WTC11 (cell line): ENCODE data around the gene FAM53A. TPM values are rescaled to one million over a fixed set of nuclear protein-coding genes. Genes with fewer than 3 reads are reported as not detected.

Experiments
- ATAC-seq: fragments of 200-7000 bp; cut with Tn5 transposase; 2 replicates; pipeline ENCODE4 v1.10.0; 2021; ENCODE audit warnings: mild to moderate bottlenecking, moderate library complexity
- CTCF ChIA-PET: fragments of 300-600 bp; sonication (Branson Sonifier 250); formaldehyde crosslinking; loops from one replicate; lab custom pipeline; 2021; ENCODE audit warnings: antibody characterized with exemption; lab: Charles Lee
- POLR2A ChIA-PET: fragments of 350-600 bp; sonication (Branson Sonifier 250); formaldehyde crosslinking; loops from one replicate; lab custom pipeline; 2021; ENCODE audit warnings: antibody characterized with exemption; lab: Charles Lee
- DNase-seq: peaks from one replicate; pipeline ENCODE4 v3.0.0; 2021; ENCODE audit warnings: low spot score
- H3K27ac Mint-ChIP-seq: 2 replicates; pipeline ENCODE4 v1.8.0; 2021; ENCODE audit warnings: mixed read lengths
- H3K27me3 Mint-ChIP-seq: 2 replicates; pipeline ENCODE4 v1.8.0; 2021; ENCODE audit warnings: low read depth, mild to moderate bottlenecking, moderate library complexity, mixed read lengths
- H3K36me3 Mint-ChIP-seq: 2 replicates; pipeline ENCODE4 v1.8.0; 2021; ENCODE audit warnings: mixed read lengths
- H3K4me1 Mint-ChIP-seq: 2 replicates; pipeline ENCODE4 v1.8.0; 2022; ENCODE audit warnings: mixed read lengths
- H3K4me3 Mint-ChIP-seq: 2 replicates; pipeline ENCODE4 v1.8.0; 2021; ENCODE audit warnings: mild to moderate bottlenecking, moderate library complexity, mixed read lengths
- H3K9me3 Mint-ChIP-seq: 2 replicates; pipeline ENCODE4 v1.8.0; 2021; ENCODE audit warnings: mixed read lengths
- FOXJ3 ChIP-seq: sonication (generic); formaldehyde crosslinking; IDR thresholded peaks from 2 replicates; pipeline ENCODE4 v1.9.0; 2021; ENCODE audit warnings: missing genetic modification reagents, mild to moderate bottlenecking, borderline replicate concordance
- FOXK1 ChIP-seq: sonication (generic); formaldehyde crosslinking; IDR thresholded peaks from 2 replicates; pipeline ENCODE4 v1.8.0; 2022; ENCODE audit warnings: mild to moderate bottlenecking, moderate library complexity, missing genetic modification reagents
- FOXP1 ChIP-seq: sonication (generic); formaldehyde crosslinking; IDR thresholded peaks from 2 replicates; pipeline ENCODE4 v1.8.0; 2022; ENCODE audit warnings: missing genetic modification reagents, mild to moderate bottlenecking, moderate library complexity, borderline replicate concordance
- GTF2I ChIP-seq: fragments of 250-450 bp; sonication (Bioruptor Pico); conservative IDR thresholded peaks from 2 replicates; pipeline ENCODE4 v1.4.0; 2021; ENCODE audit warnings: mild to moderate bottlenecking
- JUN ChIP-seq: sonication (generic); formaldehyde crosslinking; IDR thresholded peaks from 2 replicates; pipeline ENCODE4 v1.8.0; 2023; ENCODE audit warnings: mild to moderate bottlenecking, missing genetic modification reagents
- MXD4 ChIP-seq: fragments of 250-450 bp; sonication (Bioruptor Pico); IDR thresholded peaks from 2 replicates; pipeline ENCODE4 v1.8.0; 2021; ENCODE audit warnings: mild to moderate bottlenecking, moderate library complexity, borderline replicate concordance
- NFE2L1 ChIP-seq: sonication (generic); formaldehyde crosslinking; IDR thresholded peaks from 2 replicates; pipeline ENCODE4 v1.8.1; 2023; ENCODE audit warnings: missing genetic modification reagents
- NR2C2 ChIP-seq: sonication (generic); formaldehyde crosslinking; IDR thresholded peaks from 2 replicates; pipeline ENCODE4 v1.8.0; 2022; ENCODE audit warnings: mild to moderate bottlenecking, missing genetic modification reagents
- PREB ChIP-seq: sonication (generic); formaldehyde crosslinking; IDR thresholded peaks from 2 replicates; pipeline ENCODE4 v1.8.1; 2022; ENCODE audit warnings: mild to moderate bottlenecking, missing genetic modification reagents, moderate library complexity, borderline replicate concordance
- PRRX2 ChIP-seq: fragments of 250-450 bp; sonication (Bioruptor Pico); IDR thresholded peaks from 2 replicates; pipeline ENCODE4 v1.8.0; 2021; ENCODE audit warnings: mild to moderate bottlenecking
- RELA ChIP-seq: sonication (generic); formaldehyde crosslinking; IDR thresholded peaks from 2 replicates; pipeline ENCODE4 v1.8.1; 2022; ENCODE audit warnings: missing genetic modification reagents, mild to moderate bottlenecking, borderline replicate concordance
- RORB ChIP-seq: fragments of 250-450 bp; sonication (Bioruptor Pico); IDR thresholded peaks from 2 replicates; pipeline ENCODE4 v1.9.0; 2021; ENCODE audit warnings: mild to moderate bottlenecking
- TEAD1 ChIP-seq: sonication (generic); formaldehyde crosslinking; IDR thresholded peaks from 2 replicates; pipeline ENCODE4 v1.8.0; 2022; ENCODE audit warnings: mild to moderate bottlenecking, missing genetic modification reagents
- TP53 ChIP-seq: sonication (generic); formaldehyde crosslinking; IDR thresholded peaks from 2 replicates; pipeline ENCODE4 v1.8.1; 2023; ENCODE audit warnings: mild to moderate bottlenecking, missing genetic modification reagents
- ZBTB21 ChIP-seq: sonication (generic); formaldehyde crosslinking; IDR thresholded peaks from 2 replicates; pipeline ENCODE4 v1.8.1; 2023; ENCODE audit warnings: mild to moderate bottlenecking, missing genetic modification reagents, borderline replicate concordance
- ZNF263 ChIP-seq: sonication (generic); formaldehyde crosslinking; IDR thresholded peaks from 2 replicates; pipeline ENCODE4 v1.8.1; 2022; ENCODE audit warnings: low read depth, mild to moderate bottlenecking, moderate library complexity, missing genetic modification reagents
- ZNF425 ChIP-seq: fragments of 250-450 bp; sonication (Bioruptor Pico); conservative IDR thresholded peaks from 2 replicates; pipeline ENCODE4 v1.9.0; 2021; ENCODE audit warnings: mild to moderate bottlenecking
- total RNA-seq: library from RNA; stranded (reverse); gene quantifications from 3 replicates; pipeline ENCODE4 v1.2.3, GENCODE V29; 2021
- TF ChIP-seq, protein P1 (sequence below): sonication (generic); formaldehyde crosslinking; IDR thresholded peaks from 2 replicates; pipeline ENCODE4 v1.8.1; 2023; ENCODE audit warnings: mild to moderate bottlenecking, missing genetic modification reagents
- TF ChIP-seq, protein P2 (sequence below): sonication (generic); formaldehyde crosslinking; IDR thresholded peaks from 2 replicates; pipeline ENCODE4 v1.8.1; 2023; ENCODE audit warnings: mild to moderate bottlenecking, missing genetic modification reagents
- TF ChIP-seq, protein P3 (sequence below): sonication (generic); formaldehyde crosslinking; conservative IDR thresholded peaks from 2 replicates; pipeline ENCODE4 v1.8.1; 2023; ENCODE audit warnings: mild to moderate bottlenecking, low read depth, missing genetic modification reagents, moderate library complexity
- TF ChIP-seq, protein P4 (sequence below): fragments of 250-450 bp; sonication (Bioruptor Pico); IDR thresholded peaks from 2 replicates; pipeline ENCODE4 v1.9.0; 2021; ENCODE audit warnings: mild to moderate bottlenecking
- TF ChIP-seq, protein P5 (sequence below): sonication (generic); formaldehyde crosslinking; IDR thresholded peaks from 2 replicates; pipeline ENCODE4 v1.8.0; 2022; ENCODE audit warnings: missing genetic modification reagents

FAM53A gene
- total RNA-seq, 1 experiment from 2014 or later = 2.9 TPM

DNA sequence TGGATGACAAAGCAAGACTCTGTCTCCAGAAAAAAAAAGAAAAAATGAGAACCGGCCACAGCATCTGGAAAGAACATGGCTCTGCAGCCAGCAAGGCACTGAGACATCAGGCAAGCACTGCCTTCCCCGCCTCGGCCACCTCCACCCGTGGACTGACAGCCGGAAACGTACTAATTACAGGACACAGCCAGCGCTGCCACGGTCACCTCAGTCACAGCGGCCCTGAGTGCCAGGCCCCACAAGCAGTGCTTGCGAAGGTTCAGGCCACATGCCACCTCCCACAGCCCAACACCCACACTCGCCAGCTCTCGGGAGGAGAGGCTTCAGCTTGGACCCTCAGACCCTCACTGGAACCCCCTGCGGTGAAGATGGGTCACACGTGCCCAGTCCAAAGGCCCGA lies 16.8 kb downstream of the FAM53A start (continued):
- TF ChIP-seq PRRX2 (CRISPR knock-in tag) (no peak), ZBTB21 (CRISPR knock-in tag) (no peak), ZNF263 (CRISPR knock-in tag) (no peak), FOXJ3 (CRISPR knock-in tag) (no peak), GTF2I (CRISPR knock-in tag) (no peak), NFE2L1 (no peak), TEAD1 (no peak), PREB (CRISPR knock-in tag) (no peak)
- TF ChIP-seq, protein P1, sequence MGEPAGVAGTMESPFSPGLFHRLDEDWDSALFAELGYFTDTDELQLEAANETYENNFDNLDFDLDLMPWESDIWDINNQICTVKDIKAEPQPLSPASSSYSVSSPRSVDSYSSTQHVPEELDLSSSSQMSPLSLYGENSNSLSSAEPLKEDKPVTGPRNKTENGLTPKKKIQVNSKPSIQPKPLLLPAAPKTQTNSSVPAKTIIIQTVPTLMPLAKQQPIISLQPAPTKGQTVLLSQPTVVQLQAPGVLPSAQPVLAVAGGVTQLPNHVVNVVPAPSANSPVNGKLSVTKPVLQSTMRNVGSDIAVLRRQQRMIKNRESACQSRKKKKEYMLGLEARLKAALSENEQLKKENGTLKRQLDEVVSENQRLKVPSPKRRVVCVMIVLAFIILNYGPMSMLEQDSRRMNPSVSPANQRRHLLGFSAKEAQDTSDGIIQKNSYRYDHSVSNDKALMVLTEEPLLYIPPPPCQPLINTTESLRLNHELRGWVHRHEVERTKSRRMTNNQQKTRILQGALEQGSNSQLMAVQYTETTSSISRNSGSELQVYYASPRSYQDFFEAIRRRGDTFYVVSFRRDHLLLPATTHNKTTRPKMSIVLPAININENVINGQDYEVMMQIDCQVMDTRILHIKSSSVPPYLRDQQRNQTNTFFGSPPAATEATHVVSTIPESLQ = no peak
- TF ChIP-seq, protein P2, sequence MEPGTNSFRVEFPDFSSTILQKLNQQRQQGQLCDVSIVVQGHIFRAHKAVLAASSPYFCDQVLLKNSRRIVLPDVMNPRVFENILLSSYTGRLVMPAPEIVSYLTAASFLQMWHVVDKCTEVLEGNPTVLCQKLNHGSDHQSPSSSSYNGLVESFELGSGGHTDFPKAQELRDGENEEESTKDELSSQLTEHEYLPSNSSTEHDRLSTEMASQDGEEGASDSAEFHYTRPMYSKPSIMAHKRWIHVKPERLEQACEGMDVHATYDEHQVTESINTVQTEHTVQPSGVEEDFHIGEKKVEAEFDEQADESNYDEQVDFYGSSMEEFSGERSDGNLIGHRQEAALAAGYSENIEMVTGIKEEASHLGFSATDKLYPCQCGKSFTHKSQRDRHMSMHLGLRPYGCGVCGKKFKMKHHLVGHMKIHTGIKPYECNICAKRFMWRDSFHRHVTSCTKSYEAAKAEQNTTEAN (CRISPR knock-in tag) = no peak
- TF ChIP-seq, protein P3, sequence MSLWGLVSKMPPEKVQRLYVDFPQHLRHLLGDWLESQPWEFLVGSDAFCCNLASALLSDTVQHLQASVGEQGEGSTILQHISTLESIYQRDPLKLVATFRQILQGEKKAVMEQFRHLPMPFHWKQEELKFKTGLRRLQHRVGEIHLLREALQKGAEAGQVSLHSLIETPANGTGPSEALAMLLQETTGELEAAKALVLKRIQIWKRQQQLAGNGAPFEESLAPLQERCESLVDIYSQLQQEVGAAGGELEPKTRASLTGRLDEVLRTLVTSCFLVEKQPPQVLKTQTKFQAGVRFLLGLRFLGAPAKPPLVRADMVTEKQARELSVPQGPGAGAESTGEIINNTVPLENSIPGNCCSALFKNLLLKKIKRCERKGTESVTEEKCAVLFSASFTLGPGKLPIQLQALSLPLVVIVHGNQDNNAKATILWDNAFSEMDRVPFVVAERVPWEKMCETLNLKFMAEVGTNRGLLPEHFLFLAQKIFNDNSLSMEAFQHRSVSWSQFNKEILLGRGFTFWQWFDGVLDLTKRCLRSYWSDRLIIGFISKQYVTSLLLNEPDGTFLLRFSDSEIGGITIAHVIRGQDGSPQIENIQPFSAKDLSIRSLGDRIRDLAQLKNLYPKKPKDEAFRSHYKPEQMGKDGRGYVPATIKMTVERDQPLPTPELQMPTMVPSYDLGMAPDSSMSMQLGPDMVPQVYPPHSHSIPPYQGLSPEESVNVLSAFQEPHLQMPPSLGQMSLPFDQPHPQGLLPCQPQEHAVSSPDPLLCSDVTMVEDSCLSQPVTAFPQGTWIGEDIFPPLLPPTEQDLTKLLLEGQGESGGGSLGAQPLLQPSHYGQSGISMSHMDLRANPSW (CRISPR knock-in tag) = no peak
- TF ChIP-seq, protein P4, sequence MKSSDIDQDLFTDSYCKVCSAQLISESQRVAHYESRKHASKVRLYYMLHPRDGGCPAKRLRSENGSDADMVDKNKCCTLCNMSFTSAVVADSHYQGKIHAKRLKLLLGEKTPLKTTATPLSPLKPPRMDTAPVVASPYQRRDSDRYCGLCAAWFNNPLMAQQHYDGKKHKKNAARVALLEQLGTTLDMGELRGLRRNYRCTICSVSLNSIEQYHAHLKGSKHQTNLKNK = no peak

- Mint-ChIP-seq H3K36me3 (no peaks in the 10 kb centered on the region), H3K4me1 (peaks cover 5% of the 10 kb centered on the region), H3K27me3 (no peaks in the 10 kb centered on the region), H3K27ac (no peak overlapping the region), H3K9me3 (no peaks in the 10 kb centered on the region), H3K4me3 (no peak overlapping the region)
- DNase-seq = no peak
- CTCF ChIA-PET = no interaction called here
- ATAC-seq = no peak
- POLR2A ChIA-PET = no interaction called here
- TF ChIP-seq TP53 (CRISPR knock-in tag) = no peak
- TF ChIP-seq, protein P2 (CRISPR knock-in tag) = no peak
- TF ChIP-seq JUN (CRISPR knock-in tag) = no peak
- TF ChIP-seq NR2C2 (CRISPR knock-in tag) = no peak
- TF ChIP-seq, protein P5, sequence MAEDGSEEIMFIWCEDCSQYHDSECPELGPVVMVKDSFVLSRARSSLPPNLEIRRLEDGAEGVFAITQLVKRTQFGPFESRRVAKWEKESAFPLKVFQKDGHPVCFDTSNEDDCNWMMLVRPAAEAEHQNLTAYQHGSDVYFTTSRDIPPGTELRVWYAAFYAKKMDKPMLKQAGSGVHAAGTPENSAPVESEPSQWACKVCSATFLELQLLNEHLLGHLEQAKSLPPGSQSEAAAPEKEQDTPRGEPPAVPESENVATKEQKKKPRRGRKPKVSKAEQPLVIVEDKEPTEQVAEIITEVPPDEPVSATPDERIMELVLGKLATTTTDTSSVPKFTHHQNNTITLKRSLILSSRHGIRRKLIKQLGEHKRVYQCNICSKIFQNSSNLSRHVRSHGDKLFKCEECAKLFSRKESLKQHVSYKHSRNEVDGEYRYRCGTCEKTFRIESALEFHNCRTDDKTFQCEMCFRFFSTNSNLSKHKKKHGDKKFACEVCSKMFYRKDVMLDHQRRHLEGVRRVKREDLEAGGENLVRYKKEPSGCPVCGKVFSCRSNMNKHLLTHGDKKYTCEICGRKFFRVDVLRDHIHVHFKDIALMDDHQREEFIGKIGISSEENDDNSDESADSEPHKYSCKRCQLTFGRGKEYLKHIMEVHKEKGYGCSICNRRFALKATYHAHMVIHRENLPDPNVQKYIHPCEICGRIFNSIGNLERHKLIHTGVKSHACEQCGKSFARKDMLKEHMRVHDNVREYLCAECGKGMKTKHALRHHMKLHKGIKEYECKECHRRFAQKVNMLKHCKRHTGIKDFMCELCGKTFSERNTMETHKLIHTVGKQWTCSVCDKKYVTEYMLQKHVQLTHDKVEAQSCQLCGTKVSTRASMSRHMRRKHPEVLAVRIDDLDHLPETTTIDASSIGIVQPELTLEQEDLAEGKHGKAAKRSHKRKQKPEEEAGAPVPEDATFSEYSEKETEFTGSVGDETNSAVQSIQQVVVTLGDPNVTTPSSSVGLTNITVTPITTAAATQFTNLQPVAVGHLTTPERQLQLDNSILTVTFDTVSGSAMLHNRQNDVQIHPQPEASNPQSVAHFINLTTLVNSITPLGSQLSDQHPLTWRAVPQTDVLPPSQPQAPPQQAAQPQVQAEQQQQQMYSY (CRISPR knock-in tag) = no peak
- TF ChIP-seq RELA (CRISPR knock-in tag) = no peak
- no peak for TF ChIP-seq ZNF425
- no peak for TF ChIP-seq RORB (CRISPR knock-in tag)
- TF ChIP-seq, protein P4 = no peak
- TF ChIP-seq FOXK1 (CRISPR knock-in tag) = no peak
- TF ChIP-seq MXD4 (CRISPR knock-in tag) = no peak
- TF ChIP-seq FOXP1 (CRISPR knock-in tag) = no peak
These were observed 17.7 kb downstream of the FAM53A start for GRCh38 chr4:1666391-1666790.
